HG02763 (cell line): Measurements from ENCODE around the gene SLC39A12.
"Not testable (repeated sequence)": the region's sequence is repeated elsewhere in the genome, so short reads cannot be mapped to it uniquely, and the experiment has no call there.

Experiments used
- ATAC-seq: cut with Tn5 transposase; IDR thresholded peaks from one replicate; pipeline ENCODE4 v1.9.1; 2021; ENCODE audit warnings: mild to moderate bottlenecking, moderate library complexity; ENCODE audit not compliant: unreplicated experiment

The SLC39A12 gene

DNA sequence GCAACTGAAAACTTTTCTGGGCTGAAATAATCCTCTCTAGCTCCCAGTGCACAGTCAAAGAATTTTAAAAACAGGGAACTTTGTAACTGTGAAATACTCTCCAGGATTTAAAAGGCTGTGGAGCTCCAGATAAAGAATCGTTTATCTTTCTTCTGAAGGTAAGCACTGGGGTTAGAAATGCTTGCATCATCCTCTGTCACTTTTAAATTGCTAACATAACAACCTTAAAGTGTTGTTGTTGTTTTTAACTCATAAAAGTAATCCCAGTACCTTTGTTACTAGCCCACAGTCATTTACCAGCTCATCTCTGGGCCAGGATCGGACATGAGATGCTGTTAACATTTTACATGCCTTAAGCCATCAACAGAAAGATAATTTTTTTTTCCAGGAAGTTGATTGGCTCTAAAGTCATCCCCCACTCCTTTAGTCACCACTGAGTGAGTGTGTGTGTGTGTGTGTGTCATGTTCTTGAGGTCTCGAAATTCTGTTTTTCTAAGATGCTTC, at the start of gene SLC39A12:
TSS of gene SLC39A12 (plus strand) at position 51 of the 504 bp plus-strand sequence. CDS start 1,359 bp downstream, outside the sequence.
- no peak for ATAC-seq

DNA sequence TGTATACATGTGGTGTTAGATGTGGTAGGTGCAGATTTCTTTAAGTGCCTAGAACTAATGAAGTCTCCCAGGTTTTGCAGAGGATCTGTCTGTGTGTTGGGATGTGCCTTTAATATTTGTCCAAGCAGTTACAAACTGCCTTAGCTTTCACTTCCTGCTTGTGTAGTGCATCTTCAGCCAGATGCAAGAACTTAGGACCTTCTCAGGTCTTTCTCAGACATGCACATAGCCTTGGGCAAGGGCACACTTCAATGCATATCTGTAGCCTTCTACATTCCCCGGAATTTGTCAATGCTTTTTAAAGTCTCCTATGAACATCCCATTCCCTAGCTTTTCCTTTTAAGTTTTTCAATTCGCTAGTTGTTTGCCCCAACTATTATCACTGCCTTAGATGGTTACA, 47.2 kb upstream of the SLC39A12 start:
- ATAC-seq: no peak

DNA sequence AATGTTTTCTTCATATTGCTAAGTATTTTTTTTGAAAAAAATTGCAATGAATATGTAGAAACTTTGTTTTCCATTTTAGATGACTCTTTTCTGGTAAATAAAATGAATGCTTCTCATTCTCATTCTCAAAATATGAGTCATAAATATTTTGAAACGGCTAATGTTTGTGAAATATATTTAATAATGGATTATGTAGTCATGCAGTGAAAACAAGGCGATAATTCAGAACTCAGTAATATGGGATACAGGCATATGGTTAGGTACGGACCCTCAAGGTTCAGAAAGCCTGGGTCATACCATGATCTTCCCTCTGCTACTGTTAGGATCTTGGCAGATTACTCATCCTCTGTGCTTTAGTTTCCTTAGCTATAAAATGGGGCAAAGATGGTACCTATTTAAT, 46.2 kb upstream of the SLC39A12 start:
- no peak for ATAC-seq

DNA sequence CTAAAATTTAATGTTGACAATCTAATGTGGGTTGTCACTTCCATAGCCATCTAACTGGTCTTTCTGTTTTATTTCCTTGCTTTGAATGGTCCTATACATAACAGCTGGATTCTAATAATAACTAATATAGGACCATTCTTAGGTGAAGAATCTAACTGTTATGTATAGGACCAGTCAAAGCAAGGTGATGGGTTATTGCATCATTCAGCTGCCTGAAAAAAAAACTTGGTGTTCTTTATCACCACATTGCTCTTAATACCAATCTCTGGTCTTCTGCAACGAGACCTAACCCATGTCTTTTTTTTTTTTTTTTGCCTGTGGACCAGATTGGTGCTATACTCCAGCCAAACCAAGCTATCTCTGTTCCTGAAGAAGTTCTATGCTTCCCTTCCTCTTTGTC, 45.7 kb upstream of the SLC39A12 start:
- no peak for ATAC-seq

GRCh38 chr10:17907641-17908040, 44.1 kb upstream of the SLC39A12 start:
- ATAC-seq: no peak

DNA sequence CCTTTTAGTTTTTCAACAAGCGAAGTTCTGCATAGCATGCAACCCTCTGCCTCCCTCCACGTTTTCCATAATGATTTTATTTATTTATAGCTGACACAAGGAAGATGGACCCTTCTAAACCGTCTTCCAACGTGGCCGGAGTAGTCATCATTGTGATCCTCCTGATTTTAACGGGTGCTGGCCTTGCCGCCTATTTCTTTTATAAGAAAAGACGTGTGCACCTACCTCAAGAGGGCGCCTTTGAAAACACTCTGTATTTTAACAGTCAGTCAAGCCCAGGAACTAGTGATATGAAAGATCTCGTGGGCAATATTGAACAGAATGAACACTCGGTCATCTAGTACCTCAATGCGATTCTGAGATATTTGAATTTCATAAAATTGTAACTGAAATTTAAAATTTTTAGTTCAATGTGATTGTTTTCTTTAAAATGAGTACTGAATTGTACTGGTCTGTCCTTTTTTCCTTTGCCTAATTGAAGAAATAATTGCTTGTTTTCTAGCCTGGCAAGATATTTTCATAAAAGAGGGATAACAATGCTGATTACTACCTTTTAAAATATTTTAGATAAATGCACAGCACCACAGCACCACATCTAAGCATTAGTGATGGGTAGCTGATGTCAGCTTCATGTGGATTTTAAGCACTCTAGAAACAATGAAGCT, 41.5 kb upstream of the SLC39A12 start:
- ATAC-seq: no peak

GRCh38 chr10:17912754-17913153, 39.0 kb upstream of the SLC39A12 start:
- ATAC-seq: no peak

GRCh38 chr10:17913604-17914003, 38.1 kb upstream of the SLC39A12 start:
- no peak for ATAC-seq

GRCh38 chr10:17914169-17915045, 37.3 kb upstream of the SLC39A12 start:
- no peak for ATAC-seq

GRCh38 chr10:17915181-17915580, 36.5 kb upstream of the SLC39A12 start:
- ATAC-seq: no peak

DNA sequence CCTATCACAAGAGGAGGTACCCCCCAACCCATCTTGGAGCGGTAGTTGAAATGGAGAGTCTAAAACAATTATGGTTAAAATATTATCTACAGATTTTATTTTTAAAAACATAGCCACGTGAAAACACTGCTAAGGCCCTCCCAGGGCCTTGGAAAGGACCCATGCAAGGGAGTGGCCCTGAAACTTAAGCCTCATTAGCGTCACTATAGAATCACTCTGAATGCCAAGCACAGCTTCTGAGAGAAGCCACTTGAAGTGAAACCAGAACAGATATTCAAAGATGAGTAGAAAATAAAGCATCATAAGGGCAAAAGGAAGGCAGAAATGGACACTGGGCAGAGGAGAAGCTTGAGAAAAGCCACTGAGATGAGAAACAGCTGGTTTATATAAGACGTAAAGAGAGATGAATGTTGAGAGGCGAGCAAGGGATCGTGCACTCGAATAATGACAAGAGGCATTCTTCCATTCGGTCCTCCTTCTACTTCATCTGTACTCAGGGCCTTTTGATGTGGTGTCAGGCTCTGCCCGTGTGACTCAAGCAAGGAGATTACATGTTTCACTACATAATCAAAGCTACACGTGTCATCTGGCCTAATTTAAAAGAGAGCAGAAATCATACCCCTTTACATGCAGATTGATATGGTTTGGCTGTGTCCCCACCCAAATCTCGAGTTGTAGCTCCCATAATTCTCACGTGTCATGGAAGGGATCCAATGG, 33.4 kb upstream of the SLC39A12 start:
- ATAC-seq: no peak

DNA sequence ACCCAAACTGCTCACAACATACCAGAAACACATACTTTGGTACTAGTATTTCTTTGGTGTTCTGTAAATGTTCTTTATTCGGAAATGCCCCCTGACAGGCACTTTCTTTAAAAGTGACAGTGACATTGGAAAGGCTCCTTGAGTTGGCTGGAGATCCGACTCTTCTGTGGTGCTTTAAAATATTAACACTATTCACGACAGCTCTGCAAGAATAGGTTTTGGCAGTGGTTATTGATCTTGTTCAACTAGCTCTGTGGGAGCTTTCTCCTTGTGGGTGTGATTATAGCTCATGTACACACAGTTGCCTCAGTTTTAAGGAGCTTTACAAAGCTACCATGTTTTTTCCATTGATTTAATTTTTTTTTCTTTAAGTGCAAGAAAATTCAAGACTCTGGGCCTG, 30.3 kb upstream of the SLC39A12 start:
- ATAC-seq: no peak

DNA sequence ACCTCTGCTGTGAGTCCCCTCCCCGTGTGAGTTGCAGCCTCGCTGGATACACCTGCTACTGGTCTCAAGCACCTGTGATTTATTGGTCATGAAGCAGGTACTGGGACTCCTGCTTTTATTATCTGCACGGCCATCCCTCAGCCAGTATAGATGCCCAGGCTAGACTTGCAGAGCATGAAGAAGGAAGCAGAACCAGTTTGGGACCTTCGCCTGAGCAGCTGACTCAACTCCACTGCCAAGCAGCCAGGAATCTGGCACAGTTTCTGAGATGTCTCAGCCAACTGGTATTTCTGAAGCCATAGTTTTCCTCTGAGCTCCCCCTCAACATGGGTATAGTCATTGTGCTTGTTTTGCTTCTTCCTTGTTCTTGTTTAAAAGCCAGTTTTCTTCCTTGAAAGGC, 28.0 kb upstream of the SLC39A12 start:
- ATAC-seq: no peak

DNA sequence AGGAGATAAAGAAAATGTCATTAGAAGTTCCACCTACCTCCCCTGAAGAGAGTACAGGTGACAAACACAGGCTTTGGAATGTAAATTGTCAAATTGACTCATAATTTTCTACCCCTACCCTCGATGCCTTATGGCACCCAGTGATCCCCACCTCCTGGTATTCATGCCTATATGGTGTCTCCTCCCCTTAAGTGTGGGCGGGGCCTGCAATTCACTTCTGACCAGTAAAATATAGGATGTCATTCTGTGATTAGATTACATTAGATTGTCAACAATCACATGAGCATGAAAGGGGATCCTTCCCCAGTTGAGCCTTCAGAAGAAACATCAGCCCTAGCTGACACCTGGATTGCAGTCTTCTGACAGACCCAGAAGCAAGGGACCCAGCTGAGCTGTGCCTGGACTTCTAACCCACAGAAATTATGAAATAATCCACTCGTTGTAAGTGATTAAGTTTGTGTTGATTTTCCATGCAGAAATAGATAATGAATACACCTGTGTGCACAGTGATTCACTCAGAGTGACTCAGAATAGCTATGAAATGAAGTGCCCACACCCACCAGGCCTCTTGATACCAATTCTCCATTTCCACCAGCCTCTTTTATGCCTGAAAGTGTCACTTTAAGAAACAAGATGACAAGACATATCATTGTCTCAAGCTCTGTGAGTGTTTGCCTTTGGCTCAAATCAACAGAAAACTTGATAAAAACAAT, 8.5 kb upstream of the SLC39A12 start:
- no peak for ATAC-seq

GRCh38 chr10:17950269-17950668, 1.4 kb upstream of the SLC39A12 start:
- not testable (repeated sequence) for ATAC-seq

GRCh38 chr10:17950726-17951125, 992 bp upstream of the SLC39A12 start:
- no peak for ATAC-seq

DNA sequence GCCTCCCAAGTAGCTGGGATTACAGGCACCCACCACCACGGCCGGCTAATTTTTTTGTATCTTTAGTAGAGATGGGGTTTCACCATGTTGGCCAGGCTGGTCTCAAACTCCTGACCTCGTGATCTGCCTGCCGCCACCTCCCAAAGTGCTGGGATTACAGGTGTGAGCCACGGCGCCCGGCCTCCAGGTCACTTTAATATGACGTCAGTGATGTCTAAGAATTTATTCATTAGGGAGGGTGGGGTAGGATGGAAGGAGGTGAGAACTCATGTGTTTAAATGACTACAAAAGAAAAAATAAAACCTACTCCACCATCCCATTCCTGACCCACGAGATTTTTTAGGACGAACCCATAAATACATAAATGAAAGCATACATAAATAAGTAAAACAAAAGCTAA, 2.7 kb downstream of the SLC39A12 start:
- not testable (repeated sequence) for ATAC-seq

GRCh38 chr10:17954861-17955260, 3.1 kb downstream of the SLC39A12 start:
- ATAC-seq: no peak

- no peak for ATAC-seq
Measured at GRCh38 chr10:17958049-17958448, 6.3 kb downstream of the SLC39A12 start.

DNA sequence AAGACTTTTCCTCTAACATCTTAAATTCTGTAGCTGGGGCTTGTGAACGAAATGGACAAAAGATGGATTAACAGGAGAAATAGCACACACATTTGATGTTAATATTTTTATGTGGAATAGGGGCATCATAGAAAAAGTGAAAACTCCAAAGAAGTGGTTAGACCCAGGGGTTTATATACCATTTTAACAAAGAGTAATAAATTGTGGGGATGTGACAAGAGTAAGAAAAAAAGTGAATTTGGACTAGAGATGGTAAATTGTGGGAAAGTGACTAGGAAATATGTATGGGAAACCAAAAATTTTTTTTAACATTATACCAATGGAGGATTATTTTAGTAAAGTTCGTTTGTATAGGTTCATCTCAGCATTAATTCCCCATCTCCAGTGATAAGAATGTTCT, 8.2 kb downstream of the SLC39A12 start:
- ATAC-seq: no peak
